GM08714 (cell line): ENCODE results near the gene PITPNM3.

Source experiments
- H3K4me3 ChIP-seq: fragments of 200-500 bp; sonication (Bioruptor generic); 2 replicates; pipeline ENCODE4 v1.5.1; 2014; ENCODE audit warnings: mild to moderate bottlenecking, low read length, inconsistent platforms
- ZNF274 ChIP-seq: IDR thresholded peaks from 2 replicates; pipeline ENCODE4 v1.6.1; 2012; ENCODE audit warnings: mild to moderate bottlenecking, low read depth, low read length

Gene PITPNM3

GRCh38 chr17:6498901-6499540 is 57.3 kb downstream of the PITPNM3 start:
- no peak overlapping the region for H3K4me3 ChIP-seq
- no peak for TF ChIP-seq ZNF274

- no peak for TF ChIP-seq ZNF274
- no peak overlapping the region for H3K4me3 ChIP-seq
Observed at GRCh38 chr17:6498356-6498755, 58.0 kb downstream of the PITPNM3 start.

- TF ChIP-seq ZNF274: no peak
- no peak overlapping the region for H3K4me3 ChIP-seq
Observed at GRCh38 chr17:6497496-6498221, 58.7 kb downstream of the PITPNM3 start.

- no peak for TF ChIP-seq ZNF274
- H3K4me3 ChIP-seq: no peak overlapping the region
Observed at GRCh38 chr17:6496640-6497441, 59.5 kb downstream of the PITPNM3 start.

GRCh38 chr17:6496116-6496481 is 60.3 kb downstream of the PITPNM3 start:
- no peak for TF ChIP-seq ZNF274
- no peak overlapping the region for H3K4me3 ChIP-seq

GRCh38 chr17:6495450-6496115 is 60.8 kb downstream of the PITPNM3 start:
- H3K4me3 ChIP-seq: no peak overlapping the region

GRCh38 chr17:6494239-6494941 is 62.0 kb downstream of the PITPNM3 start:
- H3K4me3 ChIP-seq: no peak overlapping the region

More at GRCh38 chr17:6495450-6496115, 60.8 kb downstream of the PITPNM3 start:
- no peak for TF ChIP-seq ZNF274

GRCh38 chr17:6492892-6493674 is 63.3 kb downstream of the PITPNM3 start:
- H3K4me3 ChIP-seq: no peak overlapping the region
- no peak for TF ChIP-seq ZNF274

More at GRCh38 chr17:6494239-6494941, 62.0 kb downstream of the PITPNM3 start:
- TF ChIP-seq ZNF274: no peak

GRCh38 chr17:6491071-6491700 is 65.2 kb downstream of the PITPNM3 start:
- no peak for TF ChIP-seq ZNF274
- H3K4me3 ChIP-seq: no peak overlapping the region

GRCh38 chr17:6489016-6489550 is 67.3 kb downstream of the PITPNM3 start:
- no peak for TF ChIP-seq ZNF274
- H3K4me3 ChIP-seq: no peak overlapping the region

GRCh38 chr17:6488008-6488539 is 68.3 kb downstream of the PITPNM3 start:
- H3K4me3 ChIP-seq: no peak overlapping the region
- TF ChIP-seq ZNF274: no peak
